Activated T-cell treated with anti-CD3 and anti-CD28 coated beads, Interleukin-2, amount 50 U/mL, for 4 hours (primary cell): ENCODE results near the gene ATP6V0B. TPM values are rescaled to one million over a fixed set of nuclear protein-coding genes. Genes with fewer than 3 reads are reported as not detected.

Experiments used
- ATAC-seq, 2 donors: fragments of 200-7000 bp; cut with Tn5 transposase; one replicate each; pipeline ENCODE4 v1.10.0; 2021
- DNase-seq: peaks from one replicate; pipeline ENCODE4 v3.0.0-alpha.2; 2020
- H3K27me3 Mint-ChIP-seq: one replicate; pipeline ENCODE4 v1.8.0; 2021; ENCODE audit warnings: low read depth, mixed read lengths
- H3K36me3 Mint-ChIP-seq: one replicate; pipeline ENCODE4 v1.8.0; 2022; ENCODE audit warnings: mixed read lengths; ENCODE audit not compliant: insufficient read depth
- H3K4me1 Mint-ChIP-seq: one replicate; pipeline ENCODE4 v1.8.0; 2021; ENCODE audit warnings: low read depth, mixed read lengths
- H3K4me3 Mint-ChIP-seq: one replicate; pipeline ENCODE4 v1.8.0; 2021; ENCODE audit warnings: mild to moderate bottlenecking, moderate library complexity, mixed read lengths
- H3K9me3 Mint-ChIP-seq: one replicate; pipeline ENCODE4 v1.8.0; 2021; ENCODE audit warnings: mixed read lengths
- total RNA-seq, 3 donors: library from RNA; stranded (reverse); gene quantifications; one replicate each; pipeline ENCODE4 v1.2.1, GENCODE V29; 2021

Gene ATP6V0B
- total RNA-seq, 3 donors from 2014 or later: 202 to 210 (median 209) TPM

- Mint-ChIP-seq H3K36me3 (no peaks in the 10 kb centered on the region), H3K27me3 (no peaks in the 10 kb centered on the region), H3K4me1 (peaks cover 5% of the 10 kb centered on the region), H3K4me3 (no peak overlapping the region), H3K9me3 (no peaks in the 10 kb centered on the region)
- no peak for DNase-seq
- no peak for ATAC-seq
These were observed 37.6 kb downstream of the ATP6V0B start for GRCh38 chr1:44012404-44012803.

GRCh38 chr1:44012941-44013609 lies 38.3 kb downstream of the ATP6V0B start:
- ATAC-seq (no peak), DNase-seq (no peak)

GRCh38 chr1:44013949-44014348 lies 39.2 kb downstream of the ATP6V0B start:
- no peaks in the 10 kb centered on the region for H3K9me3 Mint-ChIP-seq
- H3K4me1 Mint-ChIP-seq: peaks cover 5% of the 10 kb centered on the region
- H3K36me3 Mint-ChIP-seq: no peaks in the 10 kb centered on the region
- no peaks in the 10 kb centered on the region for H3K27me3 Mint-ChIP-seq
- no peak for ATAC-seq
- H3K4me3 Mint-ChIP-seq: no peak overlapping the region
- no peak for DNase-seq

More at GRCh38 chr1:44012941-44013609, 38.3 kb downstream of the ATP6V0B start:
- H3K27me3 Mint-ChIP-seq: no peaks in the 10 kb centered on the region
- no peaks in the 10 kb centered on the region for H3K36me3 Mint-ChIP-seq
- H3K4me1 Mint-ChIP-seq: peaks cover 5% of the 10 kb centered on the region
- H3K9me3 Mint-ChIP-seq: no peaks in the 10 kb centered on the region
- H3K4me3 Mint-ChIP-seq: no peak overlapping the region

- peaks cover 5% of the 10 kb centered on the region for H3K4me1 Mint-ChIP-seq
These were observed 39.8 kb downstream of the ATP6V0B start for GRCh38 chr1:44014365-44015104.

GRCh38 chr1:44015206-44015605 lies 40.4 kb downstream of the ATP6V0B start:
- DNase-seq (no peak), ATAC-seq (no peak)
- H3K36me3 Mint-ChIP-seq: no peaks in the 10 kb centered on the region
- H3K4me1 Mint-ChIP-seq: peaks cover 5% of the 10 kb centered on the region
- H3K27me3 Mint-ChIP-seq: no peaks in the 10 kb centered on the region
- no peaks in the 10 kb centered on the region for H3K9me3 Mint-ChIP-seq
- no peak overlapping the region for H3K4me3 Mint-ChIP-seq

More at GRCh38 chr1:44014365-44015104, 39.8 kb downstream of the ATP6V0B start:
- ATAC-seq (no peak), DNase-seq (no peak)
- Mint-ChIP-seq H3K27me3 (no peaks in the 10 kb centered on the region), H3K4me3 (no peak overlapping the region), H3K36me3 (no peaks in the 10 kb centered on the region), H3K9me3 (no peaks in the 10 kb centered on the region)

GRCh38 chr1:44016041-44016889 lies 41.5 kb downstream of the ATP6V0B start:
- ATAC-seq (no peak), DNase-seq (no peak)
- H3K4me1 Mint-ChIP-seq: peaks cover 5% of the 10 kb centered on the region
- no peaks in the 10 kb centered on the region for H3K27me3 Mint-ChIP-seq
- H3K9me3 Mint-ChIP-seq: no peaks in the 10 kb centered on the region
- H3K36me3 Mint-ChIP-seq: no peaks in the 10 kb centered on the region
- H3K4me3 Mint-ChIP-seq: no peak overlapping the region

GRCh38 chr1:44016890-44017400 lies 42.2 kb downstream of the ATP6V0B start:
- DNase-seq (no peak), ATAC-seq (no peak)

GRCh38 chr1:44019466-44019948 lies 44.7 kb downstream of the ATP6V0B start:
- no peaks in the 10 kb centered on the region for H3K27me3 Mint-ChIP-seq
- H3K4me3 Mint-ChIP-seq: no peak overlapping the region
- DNase-seq: no peak
- H3K9me3 Mint-ChIP-seq: no peaks in the 10 kb centered on the region
- H3K4me1 Mint-ChIP-seq: no peaks in the 10 kb centered on the region
- H3K36me3 Mint-ChIP-seq: peaks cover 4% of the 10 kb centered on the region
- no peak for ATAC-seq

More at GRCh38 chr1:44016890-44017400, 42.2 kb downstream of the ATP6V0B start:
- H3K4me1 Mint-ChIP-seq: peaks cover 5% of the 10 kb centered on the region
- no peaks in the 10 kb centered on the region for H3K36me3 Mint-ChIP-seq
- H3K27me3 Mint-ChIP-seq: no peaks in the 10 kb centered on the region
- no peak overlapping the region for H3K4me3 Mint-ChIP-seq
- H3K9me3 Mint-ChIP-seq: no peaks in the 10 kb centered on the region

GRCh38 chr1:44020464-44020863 lies 45.7 kb downstream of the ATP6V0B start:
- peaks cover 4% of the 10 kb centered on the region for H3K36me3 Mint-ChIP-seq
- ATAC-seq: no peak
- no peak overlapping the region for H3K4me3 Mint-ChIP-seq
- H3K27me3 Mint-ChIP-seq: no peaks in the 10 kb centered on the region
- no peaks in the 10 kb centered on the region for H3K4me1 Mint-ChIP-seq
- no peak for DNase-seq
- no peaks in the 10 kb centered on the region for H3K9me3 Mint-ChIP-seq

GRCh38 chr1:44021156-44021555 lies 46.4 kb downstream of the ATP6V0B start:
- ATAC-seq (no peak), DNase-seq (no peak)
- H3K9me3 Mint-ChIP-seq: no peaks in the 10 kb centered on the region
- no peak overlapping the region for H3K4me3 Mint-ChIP-seq
- no peaks in the 10 kb centered on the region for H3K27me3 Mint-ChIP-seq
- no peaks in the 10 kb centered on the region for H3K4me1 Mint-ChIP-seq
- H3K36me3 Mint-ChIP-seq: peaks cover 4% of the 10 kb centered on the region

GRCh38 chr1:44021581-44022321 lies 47.0 kb downstream of the ATP6V0B start:
- Mint-ChIP-seq H3K9me3 (no peaks in the 10 kb centered on the region), H3K36me3 (peaks cover 4% of the 10 kb centered on the region), H3K4me3 (no peak overlapping the region), H3K27me3 (no peaks in the 10 kb centered on the region), H3K4me1 (no peaks in the 10 kb centered on the region)
- ATAC-seq (no peak), DNase-seq (no peak)

- ATAC-seq: no peak
- no peaks in the 10 kb centered on the region for H3K27me3 Mint-ChIP-seq
- H3K9me3 Mint-ChIP-seq: no peaks in the 10 kb centered on the region
- peaks cover 8% of the 10 kb centered on the region for H3K36me3 Mint-ChIP-seq
- no peak overlapping the region for H3K4me3 Mint-ChIP-seq
- peaks cover 12% of the 10 kb centered on the region for H3K4me1 Mint-ChIP-seq
- no peak for DNase-seq
These were observed 49.5 kb downstream of the ATP6V0B start for GRCh38 chr1:44024031-44024902.
